DMS153 treated with DMSO at 0.1 percent for 48 hours (cell line): Measurements from ENCODE around the gene RCOR1.
"Not testable (repeated sequence)": the region's sequence is repeated elsewhere in the genome, so short reads cannot be mapped to it uniquely, and the experiment has no call there.

Experiments used
- DNase-seq: peaks from one replicate; lab custom pipeline; 2025; ENCODE audit not compliant: unreplicated experiment; lab: John Stamatoyannopoulos, UW

RCOR1 gene

GRCh38 chr14:102625564-102626296, 33.3 kb downstream of the RCOR1 start:
- DNase-seq: no peak

DNA sequence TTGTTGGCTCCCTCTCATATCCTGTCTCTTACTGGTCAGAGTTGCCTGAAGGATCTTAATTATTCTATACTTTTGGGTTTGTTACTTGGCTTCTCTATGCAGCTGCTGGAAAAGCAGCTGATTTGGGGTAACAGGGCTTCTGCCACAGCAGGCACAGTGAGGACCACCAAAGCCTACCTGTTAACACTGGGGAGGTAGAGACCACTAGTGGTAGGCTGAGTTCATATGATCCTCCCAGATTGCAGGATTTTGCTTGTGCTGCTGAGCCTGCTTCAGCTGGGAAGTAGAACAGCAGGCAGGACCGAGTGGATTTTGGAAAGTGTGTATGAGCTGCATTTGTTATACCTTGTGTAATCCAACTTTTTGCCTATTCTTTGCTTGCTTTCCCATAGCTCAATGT, 34.1 kb downstream of the RCOR1 start:
- DNase-seq: no peak

DNA sequence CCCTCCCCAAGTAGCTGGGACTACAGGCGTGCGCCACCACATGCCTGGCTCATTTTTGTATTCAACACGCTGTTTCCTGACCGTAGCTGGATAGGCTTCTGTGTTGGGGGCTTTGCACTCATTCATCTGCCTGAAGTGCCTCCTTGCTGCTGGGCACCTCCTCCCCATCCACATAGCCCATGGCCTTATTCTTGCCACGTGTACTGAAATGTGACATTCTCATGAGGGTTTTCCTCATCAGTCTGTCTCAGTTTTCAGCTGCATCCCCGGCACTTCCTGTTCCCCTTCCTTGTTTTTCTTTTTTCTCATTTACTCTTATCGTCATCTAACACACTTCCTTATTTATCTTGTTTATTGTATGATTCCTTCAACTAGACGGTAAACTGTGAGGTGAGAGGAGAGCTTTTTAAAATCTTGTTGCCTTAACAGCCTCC, 36.6 kb downstream of the RCOR1 start:
- no peak for DNase-seq

GRCh38 chr14:102629808-102630350, 37.4 kb downstream of the RCOR1 start:
- DNase-seq: no peak

DNA sequence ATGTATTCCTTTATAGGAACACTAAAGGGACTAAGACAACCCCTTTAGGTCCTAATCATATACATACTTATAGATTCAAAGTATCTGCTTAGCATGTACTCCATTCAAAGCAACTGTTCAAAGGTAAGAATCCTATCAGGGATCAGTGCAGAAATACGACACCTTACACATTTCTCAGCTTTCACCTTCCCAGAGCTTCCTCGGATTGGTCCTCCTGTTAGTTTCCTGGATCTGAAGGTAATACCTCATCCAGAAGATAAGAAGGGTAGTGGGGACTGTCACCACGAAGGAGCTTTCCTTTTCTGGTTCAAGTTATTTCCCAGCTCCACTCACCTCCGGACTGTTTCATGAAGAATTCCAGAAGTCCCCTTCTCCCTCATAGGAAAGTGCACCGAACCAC, 38.0 kb downstream of the RCOR1 start:
- no peak for DNase-seq

DNA sequence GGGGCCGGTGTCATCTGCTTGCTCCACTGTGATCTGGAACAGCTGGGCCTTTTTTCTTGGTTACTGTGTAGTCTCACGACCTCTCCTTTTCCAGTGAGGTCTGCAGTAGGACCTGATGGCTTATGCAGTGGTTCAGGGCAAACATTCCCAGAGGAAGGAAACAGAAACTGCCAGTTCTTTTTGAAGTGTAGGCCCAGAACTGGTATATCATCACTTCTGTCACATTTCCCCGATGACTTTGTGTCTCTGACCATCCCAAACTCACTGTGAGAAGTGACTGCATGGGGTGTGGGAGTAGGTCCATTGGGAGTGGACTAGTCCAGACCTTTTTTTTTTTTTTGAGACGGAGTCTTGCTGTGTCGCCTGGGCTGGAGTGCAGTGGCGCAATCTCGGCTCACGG, 38.4 kb downstream of the RCOR1 start:
- no peak for DNase-seq

DNA sequence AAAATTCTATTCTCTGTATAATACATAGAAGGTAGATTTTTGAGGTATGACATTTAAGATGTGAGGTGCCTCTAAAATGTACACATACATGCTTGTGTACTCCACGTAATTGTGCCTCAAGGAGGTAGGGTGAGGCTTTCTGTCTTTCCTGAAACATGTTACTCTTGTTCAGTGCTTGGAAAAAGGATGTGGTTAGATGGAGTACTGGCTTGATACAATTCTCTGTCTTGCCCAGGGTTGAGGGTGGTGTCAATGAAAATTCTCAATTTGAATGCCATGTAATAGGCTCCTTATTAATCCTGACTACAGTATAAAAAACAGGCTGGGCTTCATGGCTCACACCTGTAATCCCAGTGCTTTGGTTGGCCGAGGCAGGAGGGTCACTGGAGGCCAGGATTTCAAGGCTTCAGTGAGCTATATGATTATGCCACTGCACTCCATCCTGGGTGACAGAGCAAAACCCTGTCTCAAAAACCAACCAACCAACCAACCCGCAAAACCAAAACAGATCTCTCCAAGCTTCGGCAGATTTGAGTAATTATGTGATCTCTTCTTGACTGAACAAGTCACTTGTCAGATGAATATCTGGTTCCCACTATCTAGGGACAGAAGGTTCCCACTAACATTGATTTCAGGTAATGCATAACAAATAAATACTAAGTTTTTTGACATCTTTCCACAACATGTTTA, 41.6 kb downstream of the RCOR1 start:
- no peak for DNase-seq

GRCh38 chr14:102639611-102640010, 47.2 kb downstream of the RCOR1 start:
- DNase-seq: not testable (repeated sequence)

DNA sequence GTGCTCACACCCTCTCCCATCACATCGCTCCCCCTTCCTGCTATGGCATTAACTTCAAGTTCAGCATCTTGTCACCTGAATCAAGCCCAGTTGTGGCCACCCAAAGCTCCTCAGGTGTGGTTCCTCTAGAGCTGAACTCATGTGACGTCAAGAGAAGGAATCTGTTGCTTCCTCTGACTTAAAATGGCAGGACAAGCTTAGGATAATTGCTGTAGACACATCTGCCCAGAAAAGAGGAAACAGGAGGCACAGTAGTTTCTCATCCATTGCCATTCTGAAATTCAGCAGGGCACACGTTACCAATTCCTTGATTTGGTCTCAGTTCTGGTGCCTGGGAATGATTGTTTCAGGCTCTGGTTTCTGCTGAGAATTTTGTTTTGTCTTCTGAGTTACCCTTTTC, 52.1 kb downstream of the RCOR1 start:
- no peak for DNase-seq

GRCh38 chr14:102645746-102646440, 53.4 kb downstream of the RCOR1 start:
- no peak for DNase-seq

- no peak for DNase-seq
These were observed 54.2 kb downstream of the RCOR1 start for GRCh38 chr14:102646615-102647014.

GRCh38 chr14:102652194-102652593, 59.7 kb downstream of the RCOR1 start:
- no peak for DNase-seq

- DNase-seq: no peak
These were observed 61.8 kb downstream of the RCOR1 start for GRCh38 chr14:102654298-102654697.

GRCh38 chr14:102655137-102655536, 62.7 kb downstream of the RCOR1 start:
- no peak for DNase-seq

GRCh38 chr14:102659797-102660196, 67.3 kb downstream of the RCOR1 start:
- DNase-seq: no peak

DNA sequence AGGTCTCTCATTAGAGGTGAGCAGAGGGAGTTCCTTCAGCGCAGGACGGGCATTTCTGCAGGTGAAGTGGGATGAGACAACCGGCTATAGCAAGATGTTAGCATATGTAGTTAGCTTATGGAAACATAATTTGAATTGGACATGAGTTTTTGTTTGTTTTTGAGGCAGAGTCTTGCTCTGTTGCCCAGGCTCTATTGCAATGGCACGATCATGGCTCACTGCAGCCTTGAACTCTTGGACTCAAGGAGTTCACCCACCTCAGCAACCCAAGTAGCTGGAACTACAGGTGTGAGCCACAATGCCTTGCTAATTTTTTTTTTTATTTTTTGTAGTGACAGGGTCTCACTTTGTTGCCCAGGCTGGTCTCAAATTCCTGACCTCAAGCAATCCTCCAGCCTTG, 69.2 kb downstream of the RCOR1 start:
- DNase-seq: no peak

DNA sequence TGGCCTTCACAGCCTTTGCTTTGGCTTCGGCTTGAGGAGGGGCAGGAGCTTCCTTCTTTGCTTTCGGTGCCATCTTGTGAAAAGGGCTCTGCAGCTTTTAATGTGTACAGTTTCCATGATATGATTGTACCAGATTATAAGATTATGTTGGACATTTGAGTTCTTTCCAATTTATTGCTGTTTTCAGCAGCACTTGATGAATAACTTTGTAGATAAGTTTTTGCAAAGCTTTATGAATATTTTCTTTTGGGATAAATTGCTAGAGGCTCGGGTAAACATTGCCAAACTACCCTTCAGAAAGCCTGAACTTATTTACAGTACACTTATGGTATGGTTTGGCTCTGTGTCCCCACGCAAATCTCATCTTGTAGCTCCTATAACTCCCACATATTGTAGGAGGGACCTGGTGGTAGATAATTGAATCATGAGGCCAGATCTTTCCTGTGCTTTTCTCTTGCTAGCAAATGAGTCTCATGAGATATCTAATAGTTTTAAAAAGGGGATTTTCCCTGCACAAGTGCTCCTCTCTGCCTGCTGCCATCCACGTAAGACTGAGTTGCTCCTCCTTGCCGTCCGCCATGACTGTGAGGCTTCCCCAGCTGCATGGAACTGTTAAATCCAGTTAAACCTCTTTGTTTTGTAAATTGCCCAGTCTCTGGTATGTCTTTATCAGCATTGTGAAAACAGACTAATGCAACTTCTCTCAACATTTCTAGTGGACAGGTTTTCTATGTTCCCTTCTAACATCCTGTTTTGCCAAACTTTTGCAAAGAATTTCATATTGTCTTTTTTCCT, 70.4 kb downstream of the RCOR1 start:
- DNase-seq: no peak

GRCh38 chr14:102663440-102663839, 71.0 kb downstream of the RCOR1 start:
- DNase-seq: no peak

- no peak for DNase-seq
These were observed 73.2 kb downstream of the RCOR1 start for GRCh38 chr14:102665621-102666020.

DNA sequence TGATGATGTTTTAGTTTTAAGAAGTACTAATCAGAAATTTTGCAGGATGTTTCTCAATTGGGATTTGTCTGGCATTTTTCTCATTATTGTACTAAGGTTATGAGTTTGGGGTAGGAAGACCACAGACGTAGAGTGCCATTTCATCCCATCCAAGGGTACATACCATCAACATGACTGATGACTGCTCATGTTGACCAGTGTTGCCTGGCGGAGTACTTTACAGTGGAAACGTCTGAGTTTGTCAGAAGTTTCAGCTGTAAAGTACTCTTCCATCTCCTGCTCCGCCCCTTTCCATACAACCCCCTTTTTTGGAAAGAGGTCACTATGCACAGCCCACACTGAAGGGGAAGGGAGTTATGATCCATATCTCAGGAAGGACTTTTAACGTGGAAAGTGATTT, 74.2 kb downstream of the RCOR1 start:
- no peak for DNase-seq

DNA sequence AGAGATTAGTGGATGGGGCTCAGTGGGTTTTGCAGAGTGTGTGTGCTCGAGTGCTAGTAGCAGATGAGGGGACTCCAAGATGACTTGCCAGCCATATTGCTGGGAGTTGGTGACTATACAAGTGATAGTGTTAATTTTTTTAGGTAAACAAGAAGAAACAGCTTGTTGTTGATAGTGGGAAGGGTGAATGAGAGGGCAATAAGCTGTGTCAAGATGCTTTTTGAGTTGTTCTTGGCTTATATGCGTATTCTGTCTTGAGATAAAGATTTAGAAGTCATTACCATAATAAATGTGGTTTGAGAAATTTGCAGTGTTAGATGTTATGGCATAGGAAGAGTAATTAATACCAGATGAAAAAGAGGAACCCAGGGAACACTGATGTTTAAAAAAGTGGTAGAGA, 75.3 kb downstream of the RCOR1 start:
- DNase-seq: no peak
